GM19351 (cell line): Measurements from ENCODE around the gene TMEM239.
"Not testable (repeated sequence)": the region's sequence is repeated elsewhere in the genome, so short reads cannot be mapped to it uniquely, and the experiment has no call there.

ENCODE experiments used
- ATAC-seq: cut with Tn5 transposase; IDR thresholded peaks from one replicate; pipeline ENCODE4 v1.9.1; 2021; ENCODE audit warnings: mild to moderate bottlenecking, moderate library complexity; ENCODE audit not compliant: unreplicated experiment

The TMEM239 gene

GRCh38 chr20:2820084-2820895, 4.1 kb downstream of the TMEM239 start:
- ATAC-seq = no peak

GRCh38 chr20:2820896-2821869, 5.0 kb downstream of the TMEM239 start:
- ATAC-seq = no peak

- no peak for ATAC-seq
Measured at GRCh38 chr20:2822073-2822472, 5.9 kb downstream of the TMEM239 start.

DNA sequence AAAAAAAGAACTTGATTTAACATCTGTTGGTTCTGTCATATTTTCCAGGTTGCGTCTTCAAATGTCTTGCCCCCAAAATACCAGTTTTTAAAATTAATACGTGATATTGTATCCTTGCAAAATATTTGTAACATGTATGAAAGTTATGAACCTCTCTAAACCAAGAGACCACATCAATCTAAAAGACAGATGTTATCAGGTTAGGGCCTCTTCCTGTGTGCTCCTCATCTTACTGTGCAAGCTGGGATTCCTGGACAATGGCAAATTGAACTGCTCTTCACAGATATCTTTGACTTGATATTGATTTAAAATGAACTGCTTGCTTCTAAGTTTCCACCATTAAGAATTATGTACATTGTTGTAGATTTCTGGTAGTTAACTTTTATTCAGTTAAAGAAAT, 9.6 kb downstream of the TMEM239 start:
- no peak for ATAC-seq

DNA sequence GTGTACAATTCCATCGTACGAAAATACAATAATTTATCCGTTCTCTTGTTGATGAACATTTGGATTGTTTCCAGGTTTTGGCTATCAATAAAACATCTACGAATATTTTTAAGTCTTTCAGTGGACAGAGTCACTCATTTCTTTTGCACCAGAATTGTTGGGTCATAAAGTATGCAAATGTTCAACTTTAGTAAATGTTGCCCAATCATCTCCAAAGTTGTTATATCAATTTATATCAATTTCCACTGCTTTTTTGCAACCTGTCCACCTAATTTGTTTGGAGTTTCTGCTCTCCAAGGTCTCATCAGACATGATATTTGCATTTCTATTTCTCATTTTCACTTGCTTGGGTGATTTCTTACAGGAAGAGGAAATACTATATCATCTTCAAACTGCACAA, 10.5 kb downstream of the TMEM239 start:
- ATAC-seq = no peak

GRCh38 chr20:2829376-2829775, 13.2 kb downstream of the TMEM239 start:
- no peak for ATAC-seq

- ATAC-seq = not testable (repeated sequence)
Measured at GRCh38 chr20:2831206-2831605, 15.0 kb downstream of the TMEM239 start.

DNA sequence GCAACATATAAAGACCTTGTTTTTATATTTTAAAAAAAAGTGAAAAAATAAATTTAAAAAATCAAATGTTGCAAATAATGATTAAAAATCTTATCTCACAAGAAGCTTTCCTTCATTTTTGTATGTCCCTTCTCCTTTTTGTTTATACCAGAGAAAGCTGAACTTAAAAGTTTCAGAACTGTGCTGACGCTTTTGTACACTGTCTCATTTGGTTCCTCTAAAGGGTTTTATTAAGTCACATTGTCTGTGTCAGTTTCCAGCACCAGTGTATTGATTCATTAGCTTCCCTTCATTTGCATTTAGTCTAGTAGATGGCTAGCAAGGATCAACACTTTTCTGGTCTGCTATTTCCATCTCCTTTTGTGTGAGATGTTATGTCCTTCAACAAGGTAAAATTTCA, 17.6 kb downstream of the TMEM239 start:
- ATAC-seq = no peak

DNA sequence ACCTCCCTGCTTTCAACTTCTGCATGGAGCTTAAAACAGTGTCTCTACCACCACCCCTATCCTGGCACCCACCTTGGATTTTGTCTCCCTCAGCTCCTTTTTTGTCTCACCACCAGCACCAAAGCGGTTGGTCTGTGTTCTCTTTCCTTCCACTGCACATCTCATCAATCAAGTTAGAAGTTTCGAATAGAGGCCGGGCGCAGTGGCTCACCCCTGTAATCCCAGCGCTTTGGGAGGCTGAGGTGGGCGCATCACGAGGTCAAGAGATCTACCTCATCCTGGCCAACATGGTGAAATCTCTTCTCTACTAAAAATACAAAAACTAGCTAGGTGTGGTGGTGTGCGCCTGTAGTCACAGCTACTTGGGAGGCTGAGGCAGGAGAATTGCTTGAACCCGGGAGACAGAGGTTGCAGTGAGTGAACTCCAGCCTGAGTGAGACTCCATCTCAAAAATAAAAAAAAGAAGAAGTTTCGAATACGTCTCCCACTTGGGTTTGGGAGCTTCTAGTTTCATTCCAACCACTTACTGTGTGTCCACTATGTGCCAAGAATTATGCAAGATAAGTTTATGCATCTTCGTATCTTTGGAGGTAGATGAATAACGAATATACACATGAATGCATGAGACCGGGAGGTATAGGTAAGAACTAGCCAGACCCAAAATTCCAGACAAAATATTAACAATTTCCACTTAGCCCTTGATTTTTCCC, 18.4 kb downstream of the TMEM239 start:
- ATAC-seq = no peak

DNA sequence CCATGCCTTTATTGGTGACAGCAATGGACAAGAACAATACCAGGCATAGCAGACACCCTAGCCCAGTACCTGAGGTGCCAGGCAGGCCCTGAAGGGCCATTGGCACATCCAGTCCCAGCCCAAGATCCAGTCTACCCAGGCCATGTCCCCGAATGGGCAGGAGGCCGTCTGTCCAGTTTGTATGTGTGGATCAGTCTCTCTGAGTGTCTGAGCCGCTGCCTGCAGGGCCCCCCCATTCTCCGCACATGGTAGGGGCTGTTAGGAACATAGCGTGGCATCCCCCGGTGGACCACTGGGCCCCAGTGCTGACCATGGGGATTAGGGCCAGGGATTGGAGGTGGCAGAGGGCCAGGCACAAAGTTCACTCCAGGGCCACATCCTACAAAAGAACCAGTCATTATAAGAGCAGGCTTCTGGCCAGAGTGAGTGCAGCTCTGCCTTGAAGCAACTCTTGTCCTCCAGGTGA, 19.2 kb downstream of the TMEM239 start:
- no peak for ATAC-seq

DNA sequence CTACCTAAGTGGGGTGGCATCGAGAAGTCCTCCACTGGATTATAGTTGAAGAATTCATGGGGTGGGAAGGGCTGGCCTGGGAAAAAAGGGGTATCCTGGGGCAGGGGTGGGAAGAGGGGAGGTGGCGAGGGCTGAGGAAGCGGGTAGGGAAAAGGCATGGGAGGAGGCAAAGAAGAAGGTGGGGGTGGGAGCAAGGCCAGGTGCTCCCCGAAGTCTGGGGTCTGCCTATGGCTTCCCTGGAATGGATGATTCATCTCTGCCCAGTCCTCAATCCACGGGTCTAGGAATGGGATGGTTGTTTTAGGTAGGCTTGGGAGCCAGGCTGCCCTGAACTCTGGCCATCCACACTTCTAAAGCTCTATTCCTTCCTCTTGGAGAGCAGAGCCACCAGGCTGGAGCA, 19.9 kb downstream of the TMEM239 start:
- ATAC-seq = no peak

GRCh38 chr20:2837221-2837960, 21.2 kb downstream of the TMEM239 start:
- ATAC-seq = no peak

GRCh38 chr20:2838170-2838797, 22.1 kb downstream of the TMEM239 start:
- no peak for ATAC-seq

DNA sequence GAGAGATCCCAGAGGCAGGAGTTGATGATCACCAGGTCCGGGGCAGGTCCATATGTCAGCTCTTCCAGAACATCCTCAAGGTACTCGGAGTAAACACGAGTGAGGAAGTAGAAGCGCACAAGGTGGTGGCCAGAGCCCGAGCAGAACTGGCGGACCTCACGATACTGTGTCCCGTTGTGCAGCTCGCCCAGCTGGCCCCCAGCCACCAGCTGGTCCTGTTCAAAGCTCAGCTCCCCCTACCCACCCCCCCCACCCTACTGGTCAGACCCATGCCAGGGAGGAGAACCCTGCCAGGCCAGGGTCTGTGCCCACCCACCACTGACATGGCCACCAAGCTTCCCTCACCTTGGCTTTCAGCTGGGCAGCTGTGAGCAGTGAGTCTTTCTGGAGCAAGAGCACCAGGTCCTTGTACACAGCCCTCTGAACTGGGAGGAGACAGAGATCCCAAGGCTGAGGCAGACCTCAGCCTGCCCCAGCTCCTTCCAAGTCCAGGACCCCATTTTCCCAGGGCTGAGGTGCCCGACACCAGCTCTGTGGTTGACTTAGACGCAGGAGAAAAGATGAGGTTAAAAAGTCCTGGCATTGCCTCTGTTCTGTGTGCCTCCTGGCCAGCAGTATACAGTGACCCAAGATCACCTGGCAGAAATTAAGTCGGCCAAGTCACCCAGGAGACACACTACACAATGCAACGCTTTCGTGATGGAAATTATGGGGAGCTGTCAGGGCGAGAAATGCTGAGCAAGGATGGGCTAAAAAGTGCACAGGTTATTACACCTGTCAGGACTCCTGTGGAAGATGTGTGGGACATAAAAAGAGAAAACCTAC, 22.9 kb downstream of the TMEM239 start:
- ATAC-seq = no peak

DNA sequence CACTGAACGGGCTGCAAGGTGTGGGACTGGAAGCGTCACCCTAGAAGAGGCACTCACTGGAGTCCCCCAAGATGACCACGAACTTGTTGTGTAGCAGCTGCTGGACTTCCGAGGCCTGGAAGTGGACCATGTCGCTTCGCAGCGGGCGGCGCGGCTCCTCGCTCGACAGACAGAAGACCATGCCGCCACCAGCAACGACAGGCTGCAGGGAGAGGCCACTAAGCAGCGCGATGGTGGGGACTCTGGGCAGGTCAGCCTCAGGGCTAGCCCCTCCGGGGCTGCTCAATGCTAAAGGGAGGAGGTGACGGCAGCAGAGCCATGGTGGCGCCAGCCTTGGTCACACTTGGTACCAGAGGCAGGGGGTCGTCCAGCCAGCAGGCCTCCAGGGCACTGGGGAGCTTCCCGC, 23.6 kb downstream of the TMEM239 start:
- no peak for ATAC-seq

DNA sequence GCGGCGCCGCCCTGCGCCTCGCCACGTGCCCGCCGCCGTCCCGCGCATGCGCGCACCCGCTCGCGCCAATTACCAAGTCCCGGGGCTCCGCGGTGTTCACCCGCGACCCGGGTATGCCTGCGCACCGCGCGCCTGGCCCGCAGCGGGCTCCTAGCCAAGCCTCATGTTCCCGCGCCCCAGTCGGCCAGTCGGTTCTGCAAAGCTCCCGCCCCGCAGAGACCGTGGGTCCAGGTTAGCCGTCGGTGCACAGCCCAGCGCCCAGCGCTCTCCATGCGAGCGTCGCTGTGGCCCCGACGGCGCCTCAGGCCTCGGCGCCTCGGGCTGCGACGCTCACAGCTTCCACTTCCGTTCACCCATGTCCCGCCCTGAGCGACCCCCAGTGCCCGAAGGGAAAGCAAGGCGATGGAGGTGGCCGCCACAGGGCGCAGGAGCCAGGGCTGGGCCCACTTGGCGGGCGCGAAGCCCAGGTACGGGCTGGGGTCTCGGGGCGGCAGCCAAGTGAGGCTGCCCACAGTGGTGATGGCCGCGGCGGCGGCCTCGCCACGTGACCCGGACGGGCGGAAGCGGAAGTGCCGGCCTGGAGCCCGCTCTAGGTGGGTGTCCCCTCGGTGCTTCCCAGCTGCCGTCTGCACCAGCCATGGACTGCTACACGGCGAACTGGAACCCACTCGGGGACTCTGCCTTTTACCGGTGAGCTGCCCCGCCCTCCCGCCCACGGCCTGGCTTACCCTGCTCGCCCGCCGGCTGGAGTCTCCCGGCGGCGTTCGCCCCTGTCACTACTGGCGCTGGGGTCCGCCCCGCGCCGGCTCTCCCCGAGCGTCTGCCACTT, 24.2 kb downstream of the TMEM239 start, which contains the start of the genes PCED1A and VPS16:
PCED1A (minus strand) TSS at position 518 of the 829 bp plus-strand sequence. CDS start 743 bp downstream, outside the sequence.
VPS16 (plus strand) TSS at position 608 of the 829 bp plus-strand sequence; CDS start at position 638, 30 bp downstream.
- peak; percentile 97 for ATAC-seq

GRCh38 chr20:2840967-2841531, 24.9 kb downstream of the TMEM239 start:
- ATAC-seq = peak; percentile 27

- no peak for ATAC-seq
Measured at GRCh38 chr20:2845607-2846006, 29.4 kb downstream of the TMEM239 start.
